Neuron (in vitro differentiated cells): ENCODE data around the gene TCF7L2.

Experiments used
- H2AFZ ChIP-seq: one replicate; pipeline ENCODE4 v1.6.1; 2013; ENCODE audit warnings: low read depth, mild to moderate bottlenecking, inconsistent platforms, low read length, moderate library complexity
- H3K27me3 ChIP-seq: one replicate; pipeline ENCODE4 v1.6.1; 2013; ENCODE audit warnings: low read length; ENCODE audit not compliant: insufficient read depth
- H3K36me3 ChIP-seq: one replicate; pipeline ENCODE4 v1.6.1; 2013; ENCODE audit warnings: low read length; ENCODE audit not compliant: insufficient read depth
- H3K4me1 ChIP-seq: one replicate; pipeline ENCODE4 v1.6.1; 2013; ENCODE audit warnings: low read length; ENCODE audit not compliant: insufficient read depth
- H3K4me3 ChIP-seq: 2 replicates; pipeline ENCODE4 v1.5.1; 2013; ENCODE audit warnings: mild to moderate bottlenecking, low read length, moderate library complexity
- H3K9me3 ChIP-seq: one replicate; pipeline ENCODE4 v1.6.1; 2013; ENCODE audit warnings: low read length

TCF7L2 gene

DNA sequence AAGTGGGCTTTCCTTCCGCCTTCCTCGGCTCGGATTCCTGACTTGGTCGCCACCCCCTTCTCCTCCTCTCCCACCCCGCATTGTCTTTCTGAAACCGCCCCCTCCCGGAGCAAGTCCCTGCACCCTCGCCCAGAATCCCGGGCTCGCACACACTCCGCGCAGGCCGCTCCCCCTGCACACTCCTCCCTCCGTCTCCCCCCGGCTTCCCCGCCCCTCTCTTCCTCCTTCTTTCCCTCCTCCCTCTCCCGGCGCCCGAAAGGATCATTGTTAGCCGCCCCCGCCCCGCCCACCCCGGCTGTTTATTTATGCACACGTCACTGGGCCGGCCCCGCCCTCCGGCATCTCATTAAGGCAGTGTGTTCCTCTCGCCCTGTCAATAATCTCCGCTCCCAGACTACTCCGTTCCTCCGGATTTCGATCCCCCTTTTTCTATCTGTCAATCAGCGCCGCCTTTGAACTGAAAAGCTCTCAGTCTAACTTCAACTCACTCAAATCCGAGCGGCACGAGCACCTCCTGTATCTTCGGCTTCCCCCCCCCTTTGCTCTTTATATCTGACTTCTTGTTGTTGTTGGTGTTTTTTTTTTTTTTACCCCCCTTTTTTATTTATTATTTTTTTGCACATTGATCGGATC, at the start of gene TCF7L2:
TSS of gene TCF7L2 (plus strand) at position 373 of the 633 bp plus-strand sequence. CDS start 510 bp downstream, outside the sequence.
- H3K36me3 ChIP-seq = no peaks in the 10 kb centered on the region
- no peaks in the 10 kb centered on the region for H3K9me3 ChIP-seq
- no peaks in the 10 kb centered on the region for H3K27me3 ChIP-seq
- H2AFZ ChIP-seq = peak within 1 kb of the TSS; percentile 69
- H3K4me3 ChIP-seq = peak within 1 kb of the TSS; percentile 99
- H3K4me1 ChIP-seq = peaks cover 30% of the 10 kb centered on the region

DNA sequence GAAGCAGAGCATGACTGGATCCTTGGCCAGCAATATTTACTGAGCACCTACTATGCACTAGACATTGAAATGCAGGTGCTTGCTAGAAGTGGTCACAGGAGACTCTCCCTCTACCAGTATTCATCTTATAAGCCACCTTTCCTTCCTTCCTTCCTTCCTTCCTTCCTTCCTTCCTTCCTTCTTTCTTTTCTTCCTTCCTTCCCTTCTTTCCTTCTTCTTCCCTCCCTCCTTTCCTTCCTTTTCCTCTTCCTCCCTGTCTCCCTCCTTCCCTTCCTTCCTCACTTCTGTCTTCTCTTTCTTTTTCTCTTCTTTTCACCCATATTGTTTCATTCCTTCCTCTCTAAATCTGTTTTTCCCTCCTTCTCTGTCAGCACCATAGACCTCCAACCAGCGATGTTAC, 47.3 kb upstream of the TCF7L2 start:
- Histone ChIP-seq H3K4me1 (peaks cover 11% of the 10 kb centered on the region), H3K27me3 (no peaks in the 10 kb centered on the region), H2AFZ (no peak overlapping the region), H3K4me3 (no peak overlapping the region), H3K9me3 (no peaks in the 10 kb centered on the region), H3K36me3 (no peaks in the 10 kb centered on the region)

DNA sequence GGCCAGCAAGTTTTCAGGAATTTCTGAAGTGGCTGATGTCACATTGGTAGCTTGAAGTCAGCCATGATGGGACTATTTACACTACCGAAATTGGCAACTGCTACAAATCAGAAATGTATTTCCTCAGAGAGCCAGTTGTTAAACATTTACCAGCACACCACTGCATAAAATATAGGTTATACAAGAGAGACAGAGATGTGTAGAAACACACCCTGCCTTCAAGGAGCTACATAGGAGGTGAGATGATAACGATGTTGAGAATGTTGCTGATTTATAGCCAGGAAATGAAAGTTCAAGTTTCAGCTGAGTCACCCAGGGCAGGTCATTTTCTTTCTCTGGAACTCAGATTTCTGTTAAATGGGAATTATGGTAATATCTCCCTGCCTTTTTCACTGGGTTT, 46.0 kb upstream of the TCF7L2 start:
- Histone ChIP-seq H3K27me3 (no peaks in the 10 kb centered on the region), H3K4me3 (no peak overlapping the region), H2AFZ (no peak overlapping the region), H3K4me1 (peaks cover 2% of the 10 kb centered on the region), H3K36me3 (no peaks in the 10 kb centered on the region), H3K9me3 (no peaks in the 10 kb centered on the region)

DNA sequence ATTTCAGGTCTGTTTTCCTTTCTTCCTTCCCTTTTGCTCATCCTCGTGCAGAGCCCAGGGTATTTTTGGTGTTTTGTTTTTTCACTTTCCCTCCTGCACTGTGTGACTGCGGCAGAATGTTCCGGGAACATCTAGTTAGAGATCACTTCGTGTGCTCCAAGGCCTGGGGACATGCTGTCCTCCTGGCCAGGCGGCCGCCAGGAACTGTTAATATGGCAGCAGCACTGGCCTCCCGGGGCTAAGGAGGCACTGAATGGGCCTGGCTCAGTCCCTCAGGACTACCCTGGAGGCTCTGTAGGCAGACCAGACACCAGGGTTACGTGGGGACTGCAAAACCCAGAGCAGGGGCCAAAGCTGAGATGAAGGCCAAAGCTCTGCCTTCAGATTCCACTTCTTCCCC, 43.1 kb upstream of the TCF7L2 start:
- Histone ChIP-seq H3K36me3 (no peaks in the 10 kb centered on the region), H2AFZ (no peak overlapping the region), H3K4me1 (no peaks in the 10 kb centered on the region), H3K4me3 (no peak overlapping the region), H3K27me3 (no peaks in the 10 kb centered on the region), H3K9me3 (no peaks in the 10 kb centered on the region)

DNA sequence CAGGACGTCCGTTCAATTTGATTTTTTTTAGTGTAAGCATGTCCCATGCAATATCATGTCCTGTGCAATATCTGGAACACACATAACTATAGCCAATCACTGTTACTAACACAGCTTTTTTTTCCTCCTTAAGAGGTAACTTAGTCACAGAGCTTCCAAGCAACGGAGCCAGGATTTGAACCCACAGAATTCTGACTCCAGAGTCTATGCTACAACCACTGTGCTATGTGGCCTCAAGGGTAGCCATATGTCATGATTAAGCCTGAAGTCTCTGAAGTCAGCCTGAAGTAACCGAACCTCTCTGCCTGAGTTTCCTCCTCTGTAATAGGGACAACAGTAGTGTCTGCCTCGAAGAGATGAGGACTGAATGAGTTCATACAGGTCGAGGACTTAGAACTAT, 42.2 kb upstream of the TCF7L2 start:
- H3K36me3 ChIP-seq = no peaks in the 10 kb centered on the region
- no peaks in the 10 kb centered on the region for H3K9me3 ChIP-seq

DNA sequence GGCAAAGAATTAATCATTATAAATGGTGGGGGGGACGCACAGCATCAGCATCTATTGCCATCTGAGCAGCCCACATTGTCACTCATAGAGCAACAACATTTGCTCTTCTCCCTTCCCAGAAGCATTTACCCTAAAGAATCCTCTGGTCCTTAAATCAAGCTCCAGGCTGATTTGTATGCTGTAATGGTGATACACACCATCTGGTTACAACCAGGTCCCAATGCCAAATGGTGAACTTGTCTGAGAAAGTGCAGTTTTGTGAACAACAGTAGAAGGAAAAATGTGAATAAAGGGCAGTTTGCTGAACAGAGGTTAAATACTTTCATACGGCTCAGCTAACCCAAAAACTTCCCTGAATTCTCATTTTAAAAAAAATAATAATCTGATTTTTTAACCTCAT, 38.8 kb upstream of the TCF7L2 start:
- Histone ChIP-seq H3K27me3 (no peaks in the 10 kb centered on the region), H3K4me1 (no peaks in the 10 kb centered on the region), H3K4me3 (no peak overlapping the region), H3K9me3 (no peaks in the 10 kb centered on the region), H3K36me3 (no peaks in the 10 kb centered on the region), H2AFZ (no peak overlapping the region)

More for the DNA sequence above, 42.2 kb upstream of the TCF7L2 start:
- Histone ChIP-seq H3K4me3 (no peak overlapping the region), H3K4me1 (no peaks in the 10 kb centered on the region), H2AFZ (no peak overlapping the region), H3K27me3 (no peaks in the 10 kb centered on the region)

DNA sequence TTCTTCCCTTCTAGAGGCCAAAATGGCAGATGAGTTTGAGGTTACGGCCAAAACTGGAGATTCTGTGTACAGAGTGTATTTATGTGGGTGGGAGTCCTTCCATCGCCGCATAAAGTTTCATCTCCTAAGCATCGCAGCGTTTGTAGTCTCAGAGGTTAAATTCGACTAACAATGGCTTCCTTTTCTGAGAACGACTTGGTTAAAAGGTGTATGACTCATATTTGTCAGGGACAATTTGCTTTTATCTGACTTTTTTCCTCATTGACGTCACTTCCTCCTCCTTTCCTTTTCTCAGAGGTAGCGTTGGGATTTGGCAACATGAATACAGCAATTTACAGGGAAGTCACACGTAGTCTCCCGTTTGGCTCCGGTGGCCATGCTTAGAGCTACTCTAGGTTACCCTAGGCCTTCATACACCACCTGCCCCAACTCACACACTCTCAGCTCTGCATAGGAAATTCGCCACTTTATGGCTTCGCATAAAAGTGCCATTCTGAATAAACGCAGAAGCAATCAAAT, 37.6 kb upstream of the TCF7L2 start:
- H3K4me3 ChIP-seq = no peak overlapping the region
- no peaks in the 10 kb centered on the region for H3K9me3 ChIP-seq
- H3K4me1 ChIP-seq = no peaks in the 10 kb centered on the region
- no peaks in the 10 kb centered on the region for H3K27me3 ChIP-seq
- H2AFZ ChIP-seq = no peak overlapping the region
- no peaks in the 10 kb centered on the region for H3K36me3 ChIP-seq

DNA sequence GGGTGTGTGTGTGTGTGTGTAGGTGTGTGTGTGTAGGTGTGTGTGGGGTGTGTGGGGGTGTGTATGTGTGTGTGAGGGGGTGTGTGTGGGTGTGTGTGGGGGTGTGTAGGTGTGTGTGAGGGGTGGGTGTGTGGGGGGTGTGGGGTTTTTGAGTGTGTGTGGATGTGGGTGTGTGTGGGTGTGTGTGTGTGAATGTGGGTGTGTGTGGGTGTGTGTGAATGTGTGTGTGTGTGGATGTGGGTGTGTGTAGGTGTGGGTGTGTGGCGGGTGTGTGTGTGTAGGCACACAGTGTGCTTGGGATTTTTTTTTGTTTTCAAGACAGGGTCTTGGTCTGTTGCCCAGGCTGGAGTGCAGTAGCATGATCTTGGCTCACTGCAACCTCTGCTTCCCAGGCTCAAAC, 36.8 kb upstream of the TCF7L2 start:
- no peaks in the 10 kb centered on the region for H3K36me3 ChIP-seq
- no peak overlapping the region for H2AFZ ChIP-seq
- no peaks in the 10 kb centered on the region for H3K9me3 ChIP-seq
- no peak overlapping the region for H3K4me3 ChIP-seq
- no peaks in the 10 kb centered on the region for H3K4me1 ChIP-seq
- no peaks in the 10 kb centered on the region for H3K27me3 ChIP-seq

DNA sequence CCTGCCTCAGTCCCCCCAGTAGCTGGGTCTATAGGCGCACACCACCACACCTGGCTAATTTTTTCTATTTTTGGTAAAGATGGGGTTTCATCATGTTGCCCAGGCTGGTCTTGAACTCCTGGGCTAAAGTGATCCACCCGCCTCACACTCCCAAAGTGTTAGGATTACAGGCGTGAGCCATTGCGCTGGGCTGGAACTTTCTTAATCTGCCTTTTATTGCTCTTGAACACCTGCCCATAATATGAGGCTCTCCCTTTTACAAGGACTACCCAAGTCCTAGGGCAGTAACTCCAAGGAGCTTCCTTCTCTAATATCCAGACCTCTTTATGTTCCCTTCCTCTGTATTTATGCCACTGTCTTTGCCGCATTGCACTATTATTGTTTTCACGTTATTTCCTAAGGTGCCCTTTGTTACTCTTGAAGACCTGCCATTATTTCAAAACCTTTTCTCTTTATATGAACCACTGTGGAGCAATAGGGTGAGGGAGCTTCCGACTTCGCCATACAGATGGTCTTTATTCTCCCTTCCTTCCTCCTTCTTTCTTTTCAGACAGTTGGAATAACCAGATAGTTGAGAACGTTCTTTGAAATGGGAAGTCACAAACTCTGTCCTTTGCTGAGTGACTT, 36.3 kb upstream of the TCF7L2 start:
- H3K36me3 ChIP-seq = no peaks in the 10 kb centered on the region
- no peaks in the 10 kb centered on the region for H3K9me3 ChIP-seq
- H3K4me1 ChIP-seq = no peaks in the 10 kb centered on the region
- no peak overlapping the region for H3K4me3 ChIP-seq
- H2AFZ ChIP-seq = no peak overlapping the region
- H3K27me3 ChIP-seq = no peaks in the 10 kb centered on the region

DNA sequence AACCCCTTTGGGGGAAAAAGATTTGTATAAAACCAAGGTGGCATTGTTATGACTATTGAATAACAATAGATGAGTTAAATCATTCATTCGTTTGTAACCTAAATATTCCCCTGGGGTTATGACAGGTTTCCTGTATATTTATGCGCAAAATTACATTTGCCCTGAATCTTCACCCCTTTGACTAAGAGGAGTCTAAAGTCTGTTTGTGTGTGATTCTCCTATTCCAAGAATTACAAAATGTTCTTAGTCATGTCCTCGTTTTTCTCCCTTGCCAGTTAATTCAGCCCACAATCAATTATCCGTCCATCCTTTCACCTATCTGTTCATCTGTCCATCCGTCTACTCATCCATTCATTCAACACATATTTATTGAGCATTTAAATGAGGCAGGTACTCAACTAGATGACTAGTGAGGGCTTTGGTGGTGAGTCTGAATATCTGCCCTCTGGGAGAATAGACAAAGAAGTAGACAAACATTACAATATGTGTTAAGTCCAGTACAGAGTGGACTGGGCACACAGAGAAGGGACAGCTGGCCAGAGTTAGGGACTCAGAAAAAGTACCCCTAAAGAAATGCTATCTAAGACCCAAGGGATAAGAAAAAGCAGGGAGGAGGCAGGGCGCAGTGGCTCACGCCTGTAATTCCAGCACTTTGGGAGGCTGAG, 35.6 kb upstream of the TCF7L2 start:
- H3K9me3 ChIP-seq = no peaks in the 10 kb centered on the region
- no peak overlapping the region for H2AFZ ChIP-seq
- H3K27me3 ChIP-seq = no peaks in the 10 kb centered on the region
- H3K4me3 ChIP-seq = no peak overlapping the region
- H3K36me3 ChIP-seq = no peaks in the 10 kb centered on the region
- no peaks in the 10 kb centered on the region for H3K4me1 ChIP-seq

DNA sequence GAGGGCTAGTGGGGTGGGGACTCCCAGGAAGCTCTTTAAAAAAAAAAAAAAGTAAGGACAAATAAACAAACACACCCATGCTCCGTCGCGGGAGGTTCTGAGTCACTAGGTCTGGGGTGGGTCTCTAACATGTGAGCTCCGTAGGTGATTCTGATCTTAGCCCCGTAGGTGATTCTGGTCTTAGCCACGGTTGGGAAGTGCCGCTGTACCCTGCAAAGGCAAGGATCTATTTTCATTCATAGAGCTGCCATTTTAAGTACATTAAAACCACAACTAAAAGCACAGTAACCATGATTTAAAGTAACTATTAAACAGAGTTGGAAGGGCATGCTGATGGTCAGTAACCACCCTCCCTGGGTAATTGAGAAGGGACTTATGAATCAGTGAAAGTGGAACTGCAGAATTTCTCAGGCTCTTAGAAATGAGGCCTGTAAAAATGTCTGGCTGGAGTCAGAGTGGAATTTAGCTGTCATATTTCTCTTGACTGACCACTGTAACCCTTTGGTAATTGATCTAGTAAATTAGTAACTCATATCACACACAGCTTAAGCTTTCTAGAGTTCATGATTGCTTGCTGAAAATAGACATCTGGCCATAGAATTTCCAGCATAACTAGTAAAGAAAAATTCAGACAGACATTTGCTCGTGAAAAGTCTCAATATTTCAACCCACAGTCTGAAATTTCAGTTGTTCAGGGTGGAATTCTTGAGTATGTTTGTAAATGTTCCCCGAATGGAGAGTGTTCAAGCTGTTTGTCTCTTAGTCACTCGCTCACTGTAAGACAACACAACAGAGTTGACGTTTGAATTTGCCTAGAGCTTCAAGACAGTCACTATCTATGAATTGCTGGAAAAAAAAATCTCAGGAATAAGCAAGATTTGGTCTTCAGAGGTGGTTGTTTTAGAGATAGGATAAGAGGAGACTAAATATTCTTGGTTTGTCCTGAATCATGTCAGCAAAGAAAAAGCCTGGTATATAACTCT, 34.2 kb upstream of the TCF7L2 start:
- no peak overlapping the region for H3K4me3 ChIP-seq
- H3K9me3 ChIP-seq = no peaks in the 10 kb centered on the region

DNA sequence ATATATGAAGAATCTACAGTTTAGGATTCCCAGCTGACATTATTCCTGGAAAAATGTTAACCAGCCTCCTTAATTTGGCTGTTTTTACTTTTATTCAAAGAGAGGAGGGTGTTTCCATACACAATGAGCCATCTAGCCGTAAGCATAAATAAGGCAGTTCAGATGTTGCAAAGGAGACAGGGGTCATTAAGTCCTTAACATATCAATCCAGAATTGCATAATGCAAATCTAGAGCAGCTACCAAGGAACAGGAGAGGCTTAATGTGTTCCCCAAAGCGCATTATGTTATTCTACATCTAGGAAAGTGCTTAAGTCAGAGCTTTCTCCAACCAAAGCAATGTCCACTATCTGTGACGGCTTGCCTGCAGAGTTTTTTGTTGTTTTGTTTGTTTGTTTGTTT, 32.4 kb upstream of the TCF7L2 start:
- H3K36me3 ChIP-seq = no peaks in the 10 kb centered on the region
- no peak overlapping the region for H2AFZ ChIP-seq
- no peaks in the 10 kb centered on the region for H3K27me3 ChIP-seq
- H3K4me1 ChIP-seq = no peaks in the 10 kb centered on the region
- no peak overlapping the region for H3K4me3 ChIP-seq
- no peaks in the 10 kb centered on the region for H3K9me3 ChIP-seq

More for the DNA sequence above, 34.2 kb upstream of the TCF7L2 start:
- Histone ChIP-seq H2AFZ (no peak overlapping the region), H3K27me3 (no peaks in the 10 kb centered on the region), H3K36me3 (no peaks in the 10 kb centered on the region), H3K4me1 (no peaks in the 10 kb centered on the region)
